ENCODE measurements around the gene ECD.

DNA sequence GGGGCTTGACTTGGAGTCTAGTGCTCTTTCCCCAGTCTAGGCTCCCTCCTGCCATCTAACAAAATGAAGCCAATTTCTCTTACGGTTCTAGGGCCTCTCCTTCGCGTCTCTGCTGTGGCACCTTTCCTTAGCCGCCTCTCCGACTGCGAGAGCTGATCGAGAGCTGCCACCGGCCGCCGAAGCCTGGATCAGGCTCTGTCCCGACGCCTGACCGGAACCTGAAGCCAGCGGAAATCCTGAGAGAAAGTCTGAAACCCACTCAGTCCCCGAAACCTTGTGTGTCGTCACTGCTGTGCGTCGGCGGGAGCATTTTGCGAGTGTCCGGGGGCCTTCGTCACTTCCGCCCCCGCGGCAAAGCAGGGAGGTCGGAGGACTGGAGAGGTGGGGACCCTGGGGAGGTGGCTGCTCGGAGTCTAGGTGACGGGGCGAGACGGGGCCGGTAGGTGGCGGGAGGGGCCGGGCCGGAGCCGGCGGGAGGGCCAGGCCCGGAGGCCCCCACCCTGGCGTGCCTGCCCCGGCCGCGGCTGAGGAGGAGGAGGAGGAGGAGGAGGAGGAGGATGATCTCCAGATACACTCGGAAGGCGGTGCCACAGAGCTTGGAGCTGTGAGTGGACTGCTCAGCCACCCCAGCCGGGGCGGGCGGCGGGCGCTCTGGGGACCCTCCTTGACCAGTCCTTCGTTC lies at the start of gene ECD, which contains the start of gene FAM149B1:
- TF ChIP-seq, protein P1, sequence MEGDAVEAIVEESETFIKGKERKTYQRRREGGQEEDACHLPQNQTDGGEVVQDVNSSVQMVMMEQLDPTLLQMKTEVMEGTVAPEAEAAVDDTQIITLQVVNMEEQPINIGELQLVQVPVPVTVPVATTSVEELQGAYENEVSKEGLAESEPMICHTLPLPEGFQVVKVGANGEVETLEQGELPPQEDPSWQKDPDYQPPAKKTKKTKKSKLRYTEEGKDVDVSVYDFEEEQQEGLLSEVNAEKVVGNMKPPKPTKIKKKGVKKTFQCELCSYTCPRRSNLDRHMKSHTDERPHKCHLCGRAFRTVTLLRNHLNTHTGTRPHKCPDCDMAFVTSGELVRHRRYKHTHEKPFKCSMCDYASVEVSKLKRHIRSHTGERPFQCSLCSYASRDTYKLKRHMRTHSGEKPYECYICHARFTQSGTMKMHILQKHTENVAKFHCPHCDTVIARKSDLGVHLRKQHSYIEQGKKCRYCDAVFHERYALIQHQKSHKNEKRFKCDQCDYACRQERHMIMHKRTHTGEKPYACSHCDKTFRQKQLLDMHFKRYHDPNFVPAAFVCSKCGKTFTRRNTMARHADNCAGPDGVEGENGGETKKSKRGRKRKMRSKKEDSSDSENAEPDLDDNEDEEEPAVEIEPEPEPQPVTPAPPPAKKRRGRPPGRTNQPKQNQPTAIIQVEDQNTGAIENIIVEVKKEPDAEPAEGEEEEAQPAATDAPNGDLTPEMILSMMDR (IDR thresholded peaks at IDR 0.05): no peak; the same call in 2 of the 3 replicates
- peak; percentile 64 for TF ChIP-seq MAX (IDR thresholded peaks at IDR 0.05)
- no peak for TF ChIP-seq MYC (IDR thresholded peaks at IDR 0.05; ENCODE audit: borderline replicate concordance, low read length)
- TF ChIP-seq REST (IDR thresholded peaks at IDR 0.05): peak; percentile 54; the same call in 1 of the 2 replicates
- no peak for TF ChIP-seq ZSCAN20 (CRISPR knock-in tag; IDR thresholded peaks at IDR 0.05)
- TF ChIP-seq, protein P2, sequence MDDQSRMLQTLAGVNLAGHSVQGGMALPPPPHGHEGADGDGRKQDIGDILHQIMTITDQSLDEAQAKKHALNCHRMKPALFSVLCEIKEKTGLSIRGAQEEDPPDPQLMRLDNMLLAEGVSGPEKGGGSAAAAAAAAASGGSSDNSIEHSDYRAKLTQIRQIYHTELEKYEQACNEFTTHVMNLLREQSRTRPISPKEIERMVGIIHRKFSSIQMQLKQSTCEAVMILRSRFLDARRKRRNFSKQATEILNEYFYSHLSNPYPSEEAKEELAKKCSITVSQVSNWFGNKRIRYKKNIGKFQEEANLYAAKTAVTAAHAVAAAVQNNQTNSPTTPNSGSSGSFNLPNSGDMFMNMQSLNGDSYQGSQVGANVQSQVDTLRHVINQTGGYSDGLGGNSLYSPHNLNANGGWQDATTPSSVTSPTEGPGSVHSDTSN (IDR thresholded peaks at IDR 0.05): no peak; the same call in 1 of the 2 replicates
- TF ChIP-seq, protein P3, sequence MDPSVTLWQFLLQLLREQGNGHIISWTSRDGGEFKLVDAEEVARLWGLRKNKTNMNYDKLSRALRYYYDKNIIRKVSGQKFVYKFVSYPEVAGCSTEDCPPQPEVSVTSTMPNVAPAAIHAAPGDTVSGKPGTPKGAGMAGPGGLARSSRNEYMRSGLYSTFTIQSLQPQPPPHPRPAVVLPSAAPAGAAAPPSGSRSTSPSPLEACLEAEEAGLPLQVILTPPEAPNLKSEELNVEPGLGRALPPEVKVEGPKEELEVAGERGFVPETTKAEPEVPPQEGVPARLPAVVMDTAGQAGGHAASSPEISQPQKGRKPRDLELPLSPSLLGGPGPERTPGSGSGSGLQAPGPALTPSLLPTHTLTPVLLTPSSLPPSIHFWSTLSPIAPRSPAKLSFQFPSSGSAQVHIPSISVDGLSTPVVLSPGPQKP (IDR thresholded peaks at IDR 0.05; ENCODE audit: low read depth, low read length): 0 out of 2 replicates have a peak, but pooled peaks have one; percentile 44
- TF ChIP-seq, protein P4, sequence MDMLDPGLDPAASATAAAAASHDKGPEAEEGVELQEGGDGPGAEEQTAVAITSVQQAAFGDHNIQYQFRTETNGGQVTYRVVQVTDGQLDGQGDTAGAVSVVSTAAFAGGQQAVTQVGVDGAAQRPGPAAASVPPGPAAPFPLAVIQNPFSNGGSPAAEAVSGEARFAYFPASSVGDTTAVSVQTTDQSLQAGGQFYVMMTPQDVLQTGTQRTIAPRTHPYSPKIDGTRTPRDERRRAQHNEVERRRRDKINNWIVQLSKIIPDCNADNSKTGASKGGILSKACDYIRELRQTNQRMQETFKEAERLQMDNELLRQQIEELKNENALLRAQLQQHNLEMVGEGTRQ (IDR thresholded peaks at IDR 0.05): no peak
- TF ChIP-seq CEBPB (IDR thresholded peaks at IDR 0.05): no peak
